Endothelial cell (in vitro differentiated cells): Measurements from ENCODE around the gene PHPT1. TPM values are rescaled to one million over a fixed set of nuclear protein-coding genes. Genes with fewer than 3 reads are reported as not detected.
"Not testable (repeated sequence)": the region's sequence is repeated elsewhere in the genome, so short reads cannot be mapped to it uniquely, and the experiment has no call there.

Experiments used
- DNase-seq: peaks from one replicate; pipeline ENCODE4 v3.0.0; 2021; ENCODE audit warnings: low spot score
- H3K27ac Mint-ChIP-seq: one replicate; pipeline ENCODE4 v1.8.0; 2021; ENCODE audit warnings: mixed read lengths, inconsistent platforms; ENCODE audit not compliant: unreplicated experiment
- H3K27me3 Mint-ChIP-seq: one replicate; pipeline ENCODE4 v1.8.0; 2021; ENCODE audit warnings: mild to moderate bottlenecking, moderate library complexity, mixed read lengths, inconsistent platforms; ENCODE audit not compliant: unreplicated experiment
- H3K36me3 Mint-ChIP-seq: one replicate; pipeline ENCODE4 v1.8.0; 2021; ENCODE audit warnings: mild to moderate bottlenecking, low read depth, mixed read lengths, inconsistent platforms; ENCODE audit not compliant: unreplicated experiment
- H3K4me1 Mint-ChIP-seq: one replicate; pipeline ENCODE4 v1.8.0; 2021; ENCODE audit warnings: mild to moderate bottlenecking, mixed read lengths, inconsistent platforms; ENCODE audit not compliant: unreplicated experiment
- H3K4me3 Mint-ChIP-seq: one replicate; pipeline ENCODE4 v1.8.0; 2021; ENCODE audit warnings: mild to moderate bottlenecking, mixed read lengths, inconsistent platforms; ENCODE audit not compliant: unreplicated experiment
- H3K9me3 Mint-ChIP-seq: one replicate; pipeline ENCODE4 v1.8.0; 2021; ENCODE audit warnings: mixed read lengths, inconsistent platforms; ENCODE audit not compliant: unreplicated experiment
- total RNA-seq: library from RNA; stranded (reverse); fragmentation: NEBNext Ultra II Directional; extraction: Animal tissue kit (Norgen Biotek cat#: 25700); gene quantifications from one replicate; pipeline ENCODE4 v1.2.1, GENCODE V29; 2021; ENCODE audit not compliant: unreplicated experiment
- TF ChIP-seq, protein P1 (sequence below): fragments of 200-600 bp; sonication (generic); IDR thresholded peaks from one replicate; pipeline ENCODE4 v1.5.0; 2021; ENCODE audit warnings: antibody characterized with exemption; ENCODE audit not compliant: unreplicated experiment

PHPT1 gene
- total RNA-seq, 1 donor from 2014 or later, result 134 TPM

DNA sequence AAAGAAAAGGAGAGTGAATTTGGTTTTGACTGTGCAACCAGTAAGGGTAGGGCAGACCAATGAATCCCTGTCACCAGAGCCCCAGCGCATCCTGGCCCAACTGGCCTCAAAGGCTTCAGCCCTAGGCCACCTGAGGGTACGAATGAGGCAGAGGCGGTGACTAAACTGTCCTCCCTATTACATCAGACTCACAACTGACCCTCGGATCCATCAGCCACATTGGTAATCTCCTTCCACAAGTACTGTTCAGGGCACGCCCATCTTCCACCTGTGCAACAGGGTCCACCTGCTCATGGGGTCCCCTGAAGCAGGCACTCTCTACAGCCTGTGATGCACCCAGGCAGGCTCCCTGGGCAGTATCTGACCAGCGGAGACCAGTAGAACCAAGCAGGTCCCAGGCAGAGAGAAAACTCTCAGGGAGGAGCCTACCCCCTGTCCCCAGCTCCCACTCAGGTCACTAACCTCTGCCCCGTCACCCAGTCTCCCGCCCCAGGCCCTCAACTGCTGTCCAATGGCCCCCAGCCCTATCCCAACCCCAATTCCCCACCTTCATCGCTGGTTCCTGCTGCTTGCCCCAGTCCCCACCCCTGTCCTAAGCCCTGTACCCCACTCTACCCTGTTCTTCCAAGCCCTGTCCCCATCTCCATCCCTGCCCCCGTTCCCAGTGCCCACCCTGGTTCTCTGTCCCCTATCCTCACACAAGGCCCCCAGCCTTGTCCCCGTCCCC lies 16.0 kb downstream of the PHPT1 start:
- Mint-ChIP-seq H3K4me3 (peak overlapping the region; percentile 90), H3K27me3 (peaks cover 17% of the 10 kb centered on the region), H3K27ac (peak overlapping the region; percentile 57), H3K4me1 (peaks cover 6% of the 10 kb centered on the region), H3K9me3 (peaks cover 6% of the 10 kb centered on the region), H3K36me3 (peaks cover 19% of the 10 kb centered on the region)
- DNase-seq, result no peak
- TF ChIP-seq, protein P1, sequence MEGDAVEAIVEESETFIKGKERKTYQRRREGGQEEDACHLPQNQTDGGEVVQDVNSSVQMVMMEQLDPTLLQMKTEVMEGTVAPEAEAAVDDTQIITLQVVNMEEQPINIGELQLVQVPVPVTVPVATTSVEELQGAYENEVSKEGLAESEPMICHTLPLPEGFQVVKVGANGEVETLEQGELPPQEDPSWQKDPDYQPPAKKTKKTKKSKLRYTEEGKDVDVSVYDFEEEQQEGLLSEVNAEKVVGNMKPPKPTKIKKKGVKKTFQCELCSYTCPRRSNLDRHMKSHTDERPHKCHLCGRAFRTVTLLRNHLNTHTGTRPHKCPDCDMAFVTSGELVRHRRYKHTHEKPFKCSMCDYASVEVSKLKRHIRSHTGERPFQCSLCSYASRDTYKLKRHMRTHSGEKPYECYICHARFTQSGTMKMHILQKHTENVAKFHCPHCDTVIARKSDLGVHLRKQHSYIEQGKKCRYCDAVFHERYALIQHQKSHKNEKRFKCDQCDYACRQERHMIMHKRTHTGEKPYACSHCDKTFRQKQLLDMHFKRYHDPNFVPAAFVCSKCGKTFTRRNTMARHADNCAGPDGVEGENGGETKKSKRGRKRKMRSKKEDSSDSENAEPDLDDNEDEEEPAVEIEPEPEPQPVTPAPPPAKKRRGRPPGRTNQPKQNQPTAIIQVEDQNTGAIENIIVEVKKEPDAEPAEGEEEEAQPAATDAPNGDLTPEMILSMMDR, result no peak

DNA sequence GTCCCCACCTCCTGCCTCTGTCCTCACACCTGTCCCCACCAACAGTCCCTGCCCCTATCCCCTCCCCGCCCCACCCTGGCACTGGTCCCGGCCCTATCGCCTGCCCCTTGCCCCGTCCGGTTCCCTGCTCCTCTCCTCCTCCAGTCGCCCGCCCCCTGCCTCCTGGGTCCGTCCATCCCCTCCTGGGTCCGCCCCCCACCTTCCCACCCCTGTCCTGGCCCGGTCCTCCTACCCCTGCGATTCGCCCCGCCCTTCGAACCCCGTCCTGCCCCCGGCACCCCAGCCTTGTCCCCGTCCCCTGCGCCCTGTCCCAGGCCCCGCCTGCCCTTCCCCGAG lies 16.5 kb downstream of the PHPT1 start:
- Mint-ChIP-seq H3K36me3 (peaks cover 22% of the 10 kb centered on the region), H3K9me3 (peaks cover 6% of the 10 kb centered on the region)

DNA sequence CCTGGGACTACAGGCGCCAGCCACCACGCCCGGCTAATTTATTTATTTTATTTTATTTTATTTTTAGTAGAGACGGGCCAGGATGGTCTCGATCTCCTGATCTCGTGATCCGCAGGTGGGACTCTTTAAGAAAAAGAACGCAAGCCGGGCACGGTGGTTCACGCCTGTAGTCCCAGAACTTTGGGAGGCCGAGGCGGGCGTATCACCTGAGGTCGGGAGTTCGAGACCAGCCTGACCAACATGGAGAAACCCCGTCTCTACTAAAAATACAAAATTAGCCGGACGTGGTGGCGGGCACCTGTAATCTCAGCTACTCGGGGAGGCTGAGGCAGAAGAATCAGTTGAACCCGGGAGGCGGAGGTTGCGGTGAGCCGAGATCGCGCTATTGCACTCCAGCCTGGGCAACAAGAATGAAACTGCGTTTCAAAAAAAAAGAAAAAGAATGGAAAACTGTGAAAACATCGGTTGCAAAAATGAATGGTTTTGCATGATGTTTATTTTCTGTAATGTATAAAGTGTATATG lies 17.8 kb downstream of the PHPT1 start:
- not testable (repeated sequence) for H3K27ac Mint-ChIP-seq, DNase-seq, H3K4me1 Mint-ChIP-seq, H3K9me3 Mint-ChIP-seq
- peak overlapping the region; percentile 62 for H3K4me3 Mint-ChIP-seq
- H3K27me3 Mint-ChIP-seq, result peaks cover 14% of the 10 kb centered on the region
- peaks cover 23% of the 10 kb centered on the region for H3K36me3 Mint-ChIP-seq

More for the DNA sequence above, 16.5 kb downstream of the PHPT1 start:
- Mint-ChIP-seq H3K4me3 (peak overlapping the region; percentile 90), H3K27ac (no peak overlapping the region), H3K27me3 (peaks cover 14% of the 10 kb centered on the region), H3K4me1 (peaks cover 6% of the 10 kb centered on the region)
- no peak for DNase-seq
- TF ChIP-seq, protein P1, result no peak

DNA sequence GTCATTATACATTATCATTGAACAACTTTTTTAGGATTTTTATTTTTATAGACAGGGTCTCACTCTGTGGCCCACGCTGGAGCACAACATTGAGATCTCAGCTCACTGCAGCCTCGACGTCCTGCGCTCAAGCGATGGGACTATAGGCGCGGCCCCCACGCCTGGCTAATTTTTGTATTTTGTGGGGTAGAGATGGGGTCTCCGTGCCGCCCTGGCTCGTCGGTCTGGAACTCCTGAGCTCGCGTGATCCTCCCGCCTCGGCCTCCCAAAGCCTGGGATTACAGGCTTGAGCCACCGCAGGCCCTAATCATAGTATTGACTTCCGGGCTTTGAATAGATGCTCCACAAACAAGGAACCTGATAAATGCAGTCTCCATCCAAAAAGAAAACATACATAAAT lies 18.3 kb downstream of the PHPT1 start:
- Mint-ChIP-seq H3K36me3 (peaks cover 23% of the 10 kb centered on the region), H3K9me3 (peaks cover 6% of the 10 kb centered on the region), H3K27ac (no peak overlapping the region), H3K4me3 (peak overlapping the region; percentile 65), H3K27me3 (peaks cover 13% of the 10 kb centered on the region), H3K4me1 (peaks cover 6% of the 10 kb centered on the region)
- no peak for DNase-seq
- TF ChIP-seq, protein P1, result no peak

DNA sequence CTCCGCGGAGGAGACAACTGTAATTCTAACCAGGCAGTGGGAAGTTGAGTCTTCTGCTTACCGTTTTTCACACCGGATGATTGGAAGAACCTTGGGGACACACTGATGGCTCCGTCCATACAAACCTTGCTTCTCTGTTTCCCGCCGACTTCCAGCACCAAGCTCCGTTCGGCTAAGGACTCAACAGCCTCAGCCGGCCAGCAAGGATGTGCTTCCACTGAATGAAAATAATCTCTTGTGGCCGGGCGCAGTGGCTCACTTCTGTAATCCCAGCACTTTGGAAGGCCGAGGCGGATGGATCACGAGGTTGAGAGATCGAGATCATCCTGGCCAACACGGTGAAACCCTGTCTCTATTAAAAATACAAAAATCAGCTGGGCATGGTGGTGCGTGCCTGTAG lies 18.7 kb downstream of the PHPT1 start:
- Mint-ChIP-seq H3K9me3 (peaks cover 6% of the 10 kb centered on the region), H3K4me3 (peak overlapping the region; percentile 65), H3K36me3 (peaks cover 23% of the 10 kb centered on the region), H3K27ac (no peak overlapping the region), H3K27me3 (peaks cover 13% of the 10 kb centered on the region), H3K4me1 (peaks cover 6% of the 10 kb centered on the region)
- TF ChIP-seq, protein P1, result no peak
- no peak for DNase-seq
